ENCODE measurements around the gene RETSAT.

- TF ChIP-seq CTCF (IDR thresholded peaks at IDR 0.05; ENCODE audit: low read depth, low read length, poor library complexity, severe bottlenecking) (no peak), EZH2phosphoT487 (IDR thresholded peaks at IDR 0.05; ENCODE audit: borderline replicate concordance, low read length) (no peak)
These were observed 15.2 kb upstream of the RETSAT start for GRCh38 chr2:85369500-85369899.
